ENCODE data around the gene MRNIP.

- TF ChIP-seq, protein P1, sequence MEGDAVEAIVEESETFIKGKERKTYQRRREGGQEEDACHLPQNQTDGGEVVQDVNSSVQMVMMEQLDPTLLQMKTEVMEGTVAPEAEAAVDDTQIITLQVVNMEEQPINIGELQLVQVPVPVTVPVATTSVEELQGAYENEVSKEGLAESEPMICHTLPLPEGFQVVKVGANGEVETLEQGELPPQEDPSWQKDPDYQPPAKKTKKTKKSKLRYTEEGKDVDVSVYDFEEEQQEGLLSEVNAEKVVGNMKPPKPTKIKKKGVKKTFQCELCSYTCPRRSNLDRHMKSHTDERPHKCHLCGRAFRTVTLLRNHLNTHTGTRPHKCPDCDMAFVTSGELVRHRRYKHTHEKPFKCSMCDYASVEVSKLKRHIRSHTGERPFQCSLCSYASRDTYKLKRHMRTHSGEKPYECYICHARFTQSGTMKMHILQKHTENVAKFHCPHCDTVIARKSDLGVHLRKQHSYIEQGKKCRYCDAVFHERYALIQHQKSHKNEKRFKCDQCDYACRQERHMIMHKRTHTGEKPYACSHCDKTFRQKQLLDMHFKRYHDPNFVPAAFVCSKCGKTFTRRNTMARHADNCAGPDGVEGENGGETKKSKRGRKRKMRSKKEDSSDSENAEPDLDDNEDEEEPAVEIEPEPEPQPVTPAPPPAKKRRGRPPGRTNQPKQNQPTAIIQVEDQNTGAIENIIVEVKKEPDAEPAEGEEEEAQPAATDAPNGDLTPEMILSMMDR (IDR thresholded peaks at IDR 0.05): peak in 1 of 4 donors; percentile 12
- no peak for TF ChIP-seq POLR2A (IDR thresholded peaks at IDR 0.05)
These were observed 32.9 kb downstream of the MRNIP start for GRCh38 chr5:179825655-179826182.
